IMR-90 (cell line): Measurements from ENCODE around the gene ST3GAL5. TPM values are rescaled to one million over a fixed set of nuclear protein-coding genes. Genes with fewer than 3 reads are reported as not detected.

Experiments used
- ATAC-seq: fragments of 200-7000 bp; cut with Tn5 transposase; 2 replicates; pipeline ENCODE4 v1.9.1; 2020; ENCODE audit warnings: low read depth, mild to moderate bottlenecking, moderate library complexity
- BruUV-seq: library from RNA; stranded (reverse); fragments of 400-500 nt; replicated peaks from 2 replicates; lab custom pipeline; 2021; lab: Mats Ljungman, UMichigan
- CTCF ChIA-PET: fragments of 300-600 bp; formaldehyde crosslinking; extraction: SDS; loops from one replicate; lab custom pipeline; 2021; ENCODE audit warnings: antibody characterized with exemption; lab: Yijun Ruan, JAX
- POLR2A ChIA-PET: fragments of 300-600 bp; sonication (Branson Sonifier 250); formaldehyde crosslinking; loops from one replicate; lab custom pipeline; 2022; ENCODE audit warnings: antibody characterized with exemption; ENCODE audit not compliant: unreplicated experiment; lab: Charles Lee
- DNase-seq: peaks from one replicate; pipeline ENCODE4 v3.0.0; 2013
- H2AFZ ChIP-seq: replicated peaks from 2 replicates; pipeline ENCODE3; 2013; ENCODE audit warnings: low read length, mild to moderate bottlenecking; ENCODE audit not compliant: poor library complexity
- H2AK5ac ChIP-seq: 2 replicates; pipeline ENCODE4 v1.6.1; 2013; ENCODE audit warnings: low read depth, low read length, inconsistent platforms
- H2AK9ac ChIP-seq: replicated peaks from 2 replicates; pipeline ENCODE3; 2013; ENCODE audit warnings: mild to moderate bottlenecking, low read depth, low read length, moderate library complexity; ENCODE audit not compliant: poor library complexity
- H2BK120ac ChIP-seq: 2 replicates; pipeline ENCODE4 v1.6.1; 2013; ENCODE audit warnings: low read depth, low read length, inconsistent platforms
- H2BK15ac ChIP-seq: 3 replicates; pipeline ENCODE4 v1.6.1; 2013; ENCODE audit warnings: low read depth, low read length, inconsistent platforms
- H2BK20ac ChIP-seq: 2 replicates; pipeline ENCODE4 v1.6.1; 2013; ENCODE audit warnings: low read depth, mild to moderate bottlenecking, inconsistent platforms, low read length, moderate library complexity
- H2BK5ac ChIP-seq: 2 replicates; pipeline ENCODE4 v1.6.1; 2013; ENCODE audit warnings: mild to moderate bottlenecking, low read depth, low read length, inconsistent platforms; ENCODE audit not compliant: poor library complexity, severe bottlenecking
- H3K14ac ChIP-seq: replicated peaks from 2 replicates; pipeline ENCODE4 v1.6.1; 2013; ENCODE audit warnings: low read depth, low read length, inconsistent platforms
- H3K18ac ChIP-seq: 2 replicates; pipeline ENCODE4 v1.6.1; 2013; ENCODE audit warnings: low read depth, low read length, control low read depth
- H3K23ac ChIP-seq: 2 replicates; pipeline ENCODE4 v1.6.1; 2013; ENCODE audit warnings: low read depth, low read length, inconsistent platforms
- H3K27ac ChIP-seq: 2 replicates; pipeline ENCODE4 v1.5.1; 2013; ENCODE audit warnings: mild to moderate bottlenecking, control low read depth, low read length; ENCODE audit not compliant: insufficient read depth
- H3K27me3 ChIP-seq: 2 replicates; pipeline ENCODE4 v1.6.1; 2013; ENCODE audit warnings: low read length; ENCODE audit not compliant: control insufficient read depth, insufficient read depth
- H3K36me3 ChIP-seq: 2 replicates; pipeline ENCODE4 v1.6.1; 2013; ENCODE audit warnings: low read length, mixed read lengths; ENCODE audit not compliant: control insufficient read depth, insufficient read depth
- H3K4ac ChIP-seq: 2 replicates; pipeline ENCODE4 v1.6.1; 2013; ENCODE audit warnings: low read depth, low read length, inconsistent platforms
- H3K4me1 ChIP-seq: 2 replicates; pipeline ENCODE4 v1.6.1; 2013; ENCODE audit warnings: low read length, mixed read lengths; ENCODE audit not compliant: control insufficient read depth, insufficient read depth
- H3K4me2 ChIP-seq: 2 replicates; pipeline ENCODE4 v1.6.1; 2013; ENCODE audit warnings: low read depth, mild to moderate bottlenecking, control low read depth, low read length, moderate library complexity
- H3K4me3 ChIP-seq: 2 replicates; pipeline ENCODE4 v1.5.1; 2013; ENCODE audit warnings: low read depth, mild to moderate bottlenecking, control low read depth, low read length, moderate library complexity; ENCODE audit not compliant: insufficient read depth
- H3K56ac ChIP-seq: 2 replicates; pipeline ENCODE4 v1.6.1; 2013; ENCODE audit warnings: low read length, inconsistent platforms; ENCODE audit not compliant: insufficient read depth; ENCODE audit errors: extremely low read depth
- H3K79me1 ChIP-seq, 2 experiments: 2 replicates each; pipeline ENCODE4 v1.6.1; 2013; ENCODE audit warnings: low read length in 2 of 2, inconsistent platforms in 1 of 2, low read depth in 1 of 2
- H3K9ac ChIP-seq: 2 replicates; pipeline ENCODE4 v1.6.1; 2013; ENCODE audit warnings: low read depth, low read length, control low read depth
- H3K9me1 ChIP-seq: 2 replicates; pipeline ENCODE4 v1.6.1; 2013; ENCODE audit warnings: low read length, inconsistent platforms; ENCODE audit not compliant: insufficient read depth
- H3K9me3 ChIP-seq: 2 replicates; pipeline ENCODE4 v1.6.1; 2013; ENCODE audit warnings: low read length; ENCODE audit not compliant: control insufficient read depth, insufficient read depth
- H4K20me1 ChIP-seq: 2 replicates; pipeline ENCODE4 v1.6.1; 2013; ENCODE audit warnings: low read length, inconsistent platforms; ENCODE audit not compliant: insufficient read depth
- H4K5ac ChIP-seq: 2 replicates; pipeline ENCODE4 v1.6.1; 2013; ENCODE audit warnings: mild to moderate bottlenecking, low read depth, low read length, control low read depth
- H4K8ac ChIP-seq, 2 experiments: 2 replicates each; pipeline ENCODE4 v1.6.1; 2013; ENCODE audit warnings: low read depth in 2 of 2, low read length in 2 of 2, control low read depth in 1 of 2, inconsistent platforms in 1 of 2
- H4K91ac ChIP-seq: 2 replicates; pipeline ENCODE4 v1.6.1; 2013; ENCODE audit warnings: low read depth, low read length, inconsistent platforms; ENCODE audit not compliant: insufficient read depth
- BHLHE40 ChIP-seq: fragments of 150-350 bp; IDR thresholded peaks from 2 replicates; pipeline ENCODE4 v1.6.1; 2016; ENCODE audit warnings: mild to moderate bottlenecking, low read depth, low read length
- NFE2L2 ChIP-seq: fragments of 150-350 bp; IDR thresholded peaks from 2 replicates; pipeline ENCODE4 v1.6.1; 2016; ENCODE audit warnings: low read depth, mild to moderate bottlenecking, low read length
- POLR2A ChIP-seq: IDR thresholded peaks from 2 replicates; pipeline ENCODE4 v1.6.1; 2012; ENCODE audit warnings: mild to moderate bottlenecking, low read depth, low read length
- RAD21 ChIP-seq: IDR thresholded peaks from 2 replicates; pipeline ENCODE4 v1.6.1; 2012; ENCODE audit warnings: low read length, improper control_type of control experiment
- WGBS, 2 experiments: methylation state at CpG; one replicate each; pipeline versions ENCODE4 v1.1.5 to v1.1.7; 2013; ENCODE audit warnings: missing lambda C conversion rate in 2 of 2; ENCODE audit not compliant: insufficient read length in 1 of 2; ENCODE audit errors: extremely low coverage in 2 of 2; 5-methylcytosine and 5-hydroxymethylcytosine counted together
- dilution Hi-C: fragments of 300-500 bp; cut with HindIII; formaldehyde crosslinking; loops from one replicate; pipeline ENCODE4 v1.14.3; 2018; ENCODE audit warnings: low sequenced_read_pairs; ENCODE audit not compliant: unreplicated experiment
- in situ Hi-C: fragments of 300-500 bp; cut with MboI; formaldehyde crosslinking; loops from 3 replicates; pipeline ENCODE4 v1.14.3; 2019; ENCODE audit warnings: low sequenced_read_pairs, inconsistent platforms, mixed read lengths
- intact Hi-C: fragments of 100-400 bp; cut with micrococcal nuclease; formaldehyde crosslinking; loops from 2 replicates; pipeline ENCODE4 v1.10.0; 2022
- polyA plus RNA-seq, 3 experiments: library from polyadenylated mRNA; depleted of rRNA; stranded (reverse); fragments of >200 nt; gene quantifications; 2 replicates each; pipeline ENCODE4 v1.2.3, GENCODE V29; 2012; ENCODE audit warnings: low replicate concordance in 1 of 3
- total RNA-seq: library from RNA; depleted of rRNA; stranded (reverse); fragments of >200 nt; gene quantifications from 2 replicates; pipeline ENCODE4 v1.2.3, GENCODE V29; 2012
- TF ChIP-seq, protein P1 (sequence below): fragments of 150-350 bp; IDR thresholded peaks from 2 replicates; pipeline ENCODE4 v1.6.1; 2016; ENCODE audit warnings: low read depth, mild to moderate bottlenecking, low read length, moderate library complexity, borderline replicate concordance

ST3GAL5 gene
- total and polyA plus RNA-seq, 2 of the 4 experiments (the other 2 are of a cell fraction), result 16.8 to 21.0 TPM

DNA sequence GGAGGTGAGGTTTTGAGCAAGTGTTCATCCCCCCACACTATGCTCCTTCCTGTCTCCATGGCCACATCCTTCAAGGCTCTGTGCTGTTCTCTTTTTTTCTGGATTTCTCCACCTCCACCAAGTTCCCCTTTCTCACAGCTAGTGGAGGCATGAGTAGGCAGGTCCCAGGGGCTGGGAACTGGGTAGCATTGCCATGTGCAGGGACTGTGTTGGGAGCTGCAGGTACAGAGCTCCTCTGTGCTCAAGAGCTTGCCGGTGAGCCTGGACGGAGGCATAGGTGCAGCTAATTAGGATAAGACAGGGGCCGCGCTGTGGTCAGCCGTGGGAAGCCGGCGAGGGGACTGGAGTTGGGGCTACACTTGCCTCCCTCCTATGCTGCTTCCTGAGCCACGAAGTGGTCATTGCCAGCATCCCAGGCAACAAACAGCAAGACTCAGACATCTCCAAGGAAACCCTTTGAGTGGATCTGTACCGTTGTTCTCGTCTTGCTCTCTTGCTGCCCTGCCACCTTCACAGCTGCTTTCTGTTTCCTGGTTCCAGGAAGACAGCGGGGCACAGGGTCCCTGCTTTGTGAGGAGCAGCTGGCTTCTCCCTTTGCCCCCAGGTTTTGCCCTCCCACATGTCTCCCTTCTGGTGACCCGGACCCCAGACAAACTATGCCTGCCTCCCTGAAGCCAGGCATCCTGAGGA is 98.1 kb downstream of the ST3GAL5 start (continued):
- TF ChIP-seq NFE2L2, result no peak

DNA sequence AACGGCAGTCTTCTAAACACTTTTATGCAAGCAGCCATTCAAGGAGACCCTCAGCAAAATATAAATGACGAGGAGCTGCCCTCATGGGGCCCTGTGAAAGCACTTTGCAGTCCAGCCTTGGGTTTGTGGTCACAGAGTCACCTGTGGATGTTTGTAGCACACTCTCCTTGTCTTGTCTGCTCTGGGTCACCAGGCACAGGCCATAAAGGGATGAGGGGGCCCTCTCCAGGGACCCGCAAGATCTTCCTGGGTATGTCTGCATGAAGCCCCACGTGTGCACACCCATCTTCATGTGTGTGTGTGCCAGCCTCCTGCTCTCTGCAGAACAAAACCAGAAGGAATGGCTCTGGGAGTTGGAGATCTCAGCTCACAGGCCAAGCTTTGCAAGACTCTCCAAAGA is 98.8 kb downstream of the ST3GAL5 start:
- POLR2A ChIA-PET, result no interaction called here
- dilution Hi-C loops, result no loop called here

More for the DNA sequence above, 98.8 kb downstream of the ST3GAL5 start:
- Histone ChIP-seq H3K4ac (peak overlapping the region; percentile 5; the same call in 1 of the 2 replicates), H3K9ac (no peak overlapping the region), H2BK20ac (no peak overlapping the region), H3K23ac (no peak overlapping the region), H2BK15ac (no peak overlapping the region), H3K4me3 (no peak overlapping the region), H4K91ac (peak overlapping the region; percentile 28; the same call in 1 of the 2 replicates), H3K36me3 (peaks cover 20% of the 10 kb centered on the region), H3K9me3 (no peaks in the 10 kb centered on the region), H3K18ac (no peak overlapping the region), H3K9me1 (peaks cover 26% of the 10 kb centered on the region), H2BK120ac (0 out of 2 replicates have a peak overlapping the region, but pooled peaks have one; percentile 21), H3K4me2 (no peak overlapping the region), H2BK5ac (no peak overlapping the region), H4K8ac (no peak overlapping the region), H3K27ac (no peak overlapping the region), H3K4me1 (peaks cover 33% of the 10 kb centered on the region), H2AFZ (no peak overlapping the region), H2AK9ac (no peak overlapping the region), H3K56ac (no peak overlapping the region), H4K20me1 (no peaks in the 10 kb centered on the region), H4K5ac (no peak overlapping the region), H2AK5ac (peak overlapping the region; percentile 15; the same call in 1 of the 2 replicates), H3K79me1 (0 out of 4 replicates have a peak, but pooled peaks cover 0 to 7% of the 10 kb centered on the region in 2 experiments), H3K27me3 (no peaks in the 10 kb centered on the region), H3K14ac (no peak overlapping the region)
- intact Hi-C loops, result no loop called here
- no TSS peak for BruUV-seq
- 100% methylated on average over 2 of the region's 4 CpGs; no CpG with 5 or more reads in 1 of the 2 experiments for WGBS, 2 experiments
- CTCF ChIA-PET, result interaction anchor here (0.8 kb wide), 1 partner anchor 18 kb away, joined by 3 read pairs; no protein-coding TSS in a partner anchor
- TF ChIP-seq BHLHE40 (no peak), RAD21 (no peak), POLR2A (no peak), NFE2L2 (no peak)
- TF ChIP-seq, protein P1, sequence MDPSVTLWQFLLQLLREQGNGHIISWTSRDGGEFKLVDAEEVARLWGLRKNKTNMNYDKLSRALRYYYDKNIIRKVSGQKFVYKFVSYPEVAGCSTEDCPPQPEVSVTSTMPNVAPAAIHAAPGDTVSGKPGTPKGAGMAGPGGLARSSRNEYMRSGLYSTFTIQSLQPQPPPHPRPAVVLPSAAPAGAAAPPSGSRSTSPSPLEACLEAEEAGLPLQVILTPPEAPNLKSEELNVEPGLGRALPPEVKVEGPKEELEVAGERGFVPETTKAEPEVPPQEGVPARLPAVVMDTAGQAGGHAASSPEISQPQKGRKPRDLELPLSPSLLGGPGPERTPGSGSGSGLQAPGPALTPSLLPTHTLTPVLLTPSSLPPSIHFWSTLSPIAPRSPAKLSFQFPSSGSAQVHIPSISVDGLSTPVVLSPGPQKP, result no peak
- no peak for ATAC-seq
- in situ Hi-C loops, result no loop called here
- no peak for DNase-seq
